ENCODE results near the gene CNTN3. TPM values are rescaled to one million over a fixed set of nuclear protein-coding genes. Genes with fewer than 3 reads are reported as not detected.

CNTN3 gene
- total and polyA plus RNA-seq, 3 donors from 2014 or later = 2.4 to 4.1 (median 3.7) TPM

DNA sequence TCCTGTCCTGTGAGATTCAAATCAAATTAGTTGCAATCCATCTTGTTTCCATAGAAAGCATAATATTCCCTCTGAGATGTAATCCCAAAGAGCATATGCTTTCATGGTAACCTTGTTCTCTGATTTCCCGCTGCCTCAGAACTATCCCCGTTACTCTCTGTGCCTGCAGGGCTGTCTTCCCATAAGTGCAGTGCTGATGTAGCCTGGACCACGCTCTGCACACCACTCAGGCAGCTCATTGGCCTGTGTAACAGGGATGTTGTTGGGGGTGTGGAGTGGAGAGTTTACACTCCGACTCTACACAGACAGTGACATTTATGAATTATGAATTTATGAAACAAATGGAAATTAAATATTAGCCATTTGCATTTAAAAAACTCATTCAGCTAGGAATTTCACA, 33.6 kb upstream of the CNTN3 start:
- Histone ChIP-seq H3K9me3 (no peaks in the 10 kb centered on the region), H3K27ac (no peak overlapping the region), H3K27me3 (no peaks in the 10 kb centered on the region), H3K4me3 (no peak overlapping the region), H3K4me1 (peaks cover 10% of the 10 kb centered on the region), H3K36me3 (ENCODE audit: low read depth, missing control alignments) (no peaks in the 10 kb centered on the region)
- DNase-seq = no peak
- intact Hi-C loops (cut with DNase I; ENCODE audit: low total_unique reads) = no loop called here
- 87 to 93% methylated on average over 4 of the region's 4 CpGs for WGBS, 2 donors
- TF ChIP-seq POLR2A (IDR thresholded peaks at IDR 0.05) = no peak
- TF ChIP-seq, protein P1, sequence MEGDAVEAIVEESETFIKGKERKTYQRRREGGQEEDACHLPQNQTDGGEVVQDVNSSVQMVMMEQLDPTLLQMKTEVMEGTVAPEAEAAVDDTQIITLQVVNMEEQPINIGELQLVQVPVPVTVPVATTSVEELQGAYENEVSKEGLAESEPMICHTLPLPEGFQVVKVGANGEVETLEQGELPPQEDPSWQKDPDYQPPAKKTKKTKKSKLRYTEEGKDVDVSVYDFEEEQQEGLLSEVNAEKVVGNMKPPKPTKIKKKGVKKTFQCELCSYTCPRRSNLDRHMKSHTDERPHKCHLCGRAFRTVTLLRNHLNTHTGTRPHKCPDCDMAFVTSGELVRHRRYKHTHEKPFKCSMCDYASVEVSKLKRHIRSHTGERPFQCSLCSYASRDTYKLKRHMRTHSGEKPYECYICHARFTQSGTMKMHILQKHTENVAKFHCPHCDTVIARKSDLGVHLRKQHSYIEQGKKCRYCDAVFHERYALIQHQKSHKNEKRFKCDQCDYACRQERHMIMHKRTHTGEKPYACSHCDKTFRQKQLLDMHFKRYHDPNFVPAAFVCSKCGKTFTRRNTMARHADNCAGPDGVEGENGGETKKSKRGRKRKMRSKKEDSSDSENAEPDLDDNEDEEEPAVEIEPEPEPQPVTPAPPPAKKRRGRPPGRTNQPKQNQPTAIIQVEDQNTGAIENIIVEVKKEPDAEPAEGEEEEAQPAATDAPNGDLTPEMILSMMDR (IDR thresholded peaks at IDR 0.05) = no peak

GRCh38 chr3:74646094-74646493, 31.6 kb upstream of the CNTN3 start:
- 91 to 94% methylated on average over 1 of the region's 1 CpG for WGBS, 2 donors

GRCh38 chr3:74643636-74644035, 29.2 kb upstream of the CNTN3 start:
- Histone ChIP-seq H3K4me1 (peaks cover 11% of the 10 kb centered on the region), H3K27ac (peak overlapping the region; percentile 77 to 81), H3K9me3 (no peaks in the 10 kb centered on the region), H3K4me3 (no peak overlapping the region), H3K36me3 (ENCODE audit: low read depth, missing control alignments) (no peaks in the 10 kb centered on the region), H3K27me3 (no peaks in the 10 kb centered on the region)
- no peak for TF ChIP-seq POLR2A (IDR thresholded peaks at IDR 0.05)
- TF ChIP-seq, protein P1 (IDR thresholded peaks at IDR 0.05) = no peak
- WGBS, 2 donors = 22 to 29% methylated on average over 5 of the region's 5 CpGs
- peak; percentile 90 for DNase-seq
- intact Hi-C loops (cut with DNase I; ENCODE audit: low total_unique reads) = no loop called here

More at GRCh38 chr3:74646094-74646493, 31.6 kb upstream of the CNTN3 start:
- Histone ChIP-seq H3K27ac (no peak overlapping the region), H3K4me1 (peaks cover 11% of the 10 kb centered on the region), H3K36me3 (ENCODE audit: low read depth, missing control alignments) (no peaks in the 10 kb centered on the region), H3K27me3 (no peaks in the 10 kb centered on the region), H3K9me3 (no peaks in the 10 kb centered on the region), H3K4me3 (no peak overlapping the region)
- no peak for DNase-seq
- intact Hi-C loops (cut with DNase I; ENCODE audit: low total_unique reads) = no loop called here
- TF ChIP-seq, protein P1 (IDR thresholded peaks at IDR 0.05) = no peak
- TF ChIP-seq POLR2A (IDR thresholded peaks at IDR 0.05) = no peak

- DNase-seq = no peak
- Histone ChIP-seq H3K9me3 (no peaks in the 10 kb centered on the region), H3K4me3 (no peak overlapping the region), H3K27me3 (no peaks in the 10 kb centered on the region), H3K27ac (peak overlapping the region; percentile 77 to 81), H3K36me3 (ENCODE audit: low read depth, missing control alignments) (no peaks in the 10 kb centered on the region), H3K4me1 (peaks cover 11% of the 10 kb centered on the region)
- intact Hi-C loops (cut with DNase I; ENCODE audit: low total_unique reads) = no loop called here
- 90 to 97% methylated on average over 1 of the region's 1 CpG for WGBS, 2 donors
- no peak for TF ChIP-seq POLR2A (IDR thresholded peaks at IDR 0.05)
These were observed 28.4 kb upstream of the CNTN3 start for GRCh38 chr3:74642876-74643275.

GRCh38 chr3:74640211-74640610, 25.8 kb upstream of the CNTN3 start:
- no peaks in the 10 kb centered on the region for H3K27me3 ChIP-seq
- intact Hi-C loops (cut with DNase I; ENCODE audit: low total_unique reads) = no loop called here
- H3K4me1 ChIP-seq = peaks cover 11% of the 10 kb centered on the region
- TF ChIP-seq, protein P1 (IDR thresholded peaks at IDR 0.05) = no peak
- no peak for TF ChIP-seq POLR2A (IDR thresholded peaks at IDR 0.05)
- H3K27ac ChIP-seq = no peak overlapping the region
- no peaks in the 10 kb centered on the region for H3K36me3 ChIP-seq (ENCODE audit: low read depth, missing control alignments)
- no peaks in the 10 kb centered on the region for H3K9me3 ChIP-seq
- no peak overlapping the region for H3K4me3 ChIP-seq
- no peak for DNase-seq

Measured in testis (tissue), 3 donors.